Tibial nerve (tissue), 4 donors: ENCODE results near the gene TOP2B. TPM values are rescaled to one million over a fixed set of nuclear protein-coding genes. Genes with fewer than 3 reads are reported as not detected.

Source experiments
- DNase-seq, 2 donors: peaks; one replicate each; pipeline ENCODE4 v3.0.0-alpha.2; 2019; ENCODE audit warnings: low spot score in 2 of 2
- H3K27ac ChIP-seq, 4 donors: fragments of 200-600 bp; sonication (generic) in 3 of 4; one replicate each; pipeline ENCODE4 v1.5.1; 2017 to 2019; ENCODE audit warnings: mild to moderate bottlenecking in 1 of 4
- H3K27me3 ChIP-seq, 2 donors: fragments of 200-600 bp; sonication (generic) in 1 of 2; one replicate each; pipeline versions ENCODE4 v1.5.1 to v1.6.0; 2017 to 2019
- H3K36me3 ChIP-seq, 3 donors: fragments of 200-600 bp; sonication (generic); one replicate each; pipeline ENCODE4 v1.5.1; 2018 to 2019
- H3K4me1 ChIP-seq, 4 donors: fragments of 200-600 bp; sonication (generic) in 3 of 4; one replicate each; pipeline ENCODE4 v1.5.1; 2017 to 2019
- H3K4me3 ChIP-seq, 4 donors: fragments of 200-600 bp; sonication (generic) in 3 of 4; one replicate each; pipeline ENCODE4 v1.5.1; 2017 to 2019; ENCODE audit warnings: mild to moderate bottlenecking in 1 of 4, moderate library complexity in 1 of 4
- H3K9me3 ChIP-seq, 4 donors: fragments of 200-600 bp; sonication (generic) in 3 of 4; one replicate each; pipeline ENCODE4 v1.5.1; 2017 to 2019
- EP300 ChIP-seq, 2 donors: sonication (generic); formaldehyde crosslinking; IDR thresholded peaks; one replicate each; pipeline ENCODE4 v1.6.1; 2017; ENCODE audit warnings: antibody characterized with exemption in 2 of 2, mild to moderate bottlenecking in 1 of 2
- POLR2A ChIP-seq, 2 donors: fragments of 450-650 bp; IDR thresholded peaks; one replicate each; pipeline ENCODE4 v1.6.1; 2017; ENCODE audit warnings: antibody characterized with exemption in 2 of 2, mild to moderate bottlenecking in 2 of 2, moderate library complexity in 2 of 2
- WGBS, 2 donors: methylation state at CpG; one replicate each; pipeline ENCODE4 v1.1.5; 2018; 5-methylcytosine and 5-hydroxymethylcytosine counted together
- total RNA-seq, 4 donors: library from RNA; depleted of rRNA; stranded (reverse); fragments of >200 nt; gene quantifications; one replicate each; pipeline ENCODE4 v1.1.0, GENCODE V29; 2016
- TF ChIP-seq, protein P1 (sequence below), 5 experiments: fragments of 200-600 bp in 3 of 5; fragments of 450-650 bp in 2 of 5; sonication (generic) in 3 of 5; IDR thresholded peaks; one replicate each; pipeline ENCODE4 v1.5.1; 2016 to 2019; ENCODE audit warnings: antibody characterized with exemption in 5 of 5, mild to moderate bottlenecking in 3 of 5, moderate library complexity in 2 of 5

Gene TOP2B
- total RNA-seq, 4 donors from 2014 or later: 85.3 to 121 (median 99.3) TPM

DNA sequence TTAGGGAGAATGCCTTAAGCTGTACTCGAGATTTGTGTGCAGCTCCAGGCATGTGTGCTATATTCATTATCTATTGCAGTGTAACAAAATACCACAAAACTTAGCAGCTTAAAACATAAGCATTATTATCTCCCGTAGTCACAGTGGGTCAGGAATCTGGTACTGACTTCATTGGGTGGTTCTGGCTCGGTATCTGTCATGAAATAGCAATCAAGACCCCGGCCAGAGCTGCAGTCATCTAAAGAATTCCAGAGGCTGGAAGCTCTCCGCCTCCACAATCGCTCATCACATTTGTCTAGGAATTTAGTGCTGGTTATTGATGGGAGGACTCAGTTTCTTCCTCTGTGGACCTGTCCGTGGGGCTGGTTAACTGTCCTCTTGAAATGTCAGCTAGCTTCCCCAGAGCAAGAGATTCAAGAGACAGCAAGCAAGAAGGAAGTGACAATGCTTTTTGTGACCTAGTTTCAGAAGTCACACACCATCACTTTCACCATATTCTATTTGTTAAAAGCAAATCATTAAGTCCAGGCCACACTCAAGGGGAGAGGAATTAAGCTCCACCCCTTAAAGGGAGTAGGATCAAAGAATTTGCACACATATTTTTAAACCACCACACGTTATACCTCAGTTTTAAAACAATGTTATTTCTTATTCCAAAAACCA is 76.1 kb downstream of the TOP2B start:
- Histone ChIP-seq H3K9me3 (no peaks in the 10 kb centered on the region), H3K4me3 (no peak overlapping the region), H3K36me3 (peaks cover 0 to 1% (median 0%) of the 10 kb centered on the region in 3 donors), H3K27ac (no peak overlapping the region), H3K27me3 (no peaks in the 10 kb centered on the region), H3K4me1 (peaks cover 0 to 20% (median 9%) of the 10 kb centered on the region in 4 donors)
- no peak for DNase-seq
- 71 to 74% methylated on average over 8 of the region's 8 CpGs for WGBS, 2 donors
- TF ChIP-seq POLR2A (IDR thresholded peaks at IDR 0.05) (no peak), EP300 (IDR thresholded peaks at IDR 0.05) (no peak)
- TF ChIP-seq, protein P1, sequence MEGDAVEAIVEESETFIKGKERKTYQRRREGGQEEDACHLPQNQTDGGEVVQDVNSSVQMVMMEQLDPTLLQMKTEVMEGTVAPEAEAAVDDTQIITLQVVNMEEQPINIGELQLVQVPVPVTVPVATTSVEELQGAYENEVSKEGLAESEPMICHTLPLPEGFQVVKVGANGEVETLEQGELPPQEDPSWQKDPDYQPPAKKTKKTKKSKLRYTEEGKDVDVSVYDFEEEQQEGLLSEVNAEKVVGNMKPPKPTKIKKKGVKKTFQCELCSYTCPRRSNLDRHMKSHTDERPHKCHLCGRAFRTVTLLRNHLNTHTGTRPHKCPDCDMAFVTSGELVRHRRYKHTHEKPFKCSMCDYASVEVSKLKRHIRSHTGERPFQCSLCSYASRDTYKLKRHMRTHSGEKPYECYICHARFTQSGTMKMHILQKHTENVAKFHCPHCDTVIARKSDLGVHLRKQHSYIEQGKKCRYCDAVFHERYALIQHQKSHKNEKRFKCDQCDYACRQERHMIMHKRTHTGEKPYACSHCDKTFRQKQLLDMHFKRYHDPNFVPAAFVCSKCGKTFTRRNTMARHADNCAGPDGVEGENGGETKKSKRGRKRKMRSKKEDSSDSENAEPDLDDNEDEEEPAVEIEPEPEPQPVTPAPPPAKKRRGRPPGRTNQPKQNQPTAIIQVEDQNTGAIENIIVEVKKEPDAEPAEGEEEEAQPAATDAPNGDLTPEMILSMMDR (IDR thresholded peaks at IDR 0.05): no peak

DNA sequence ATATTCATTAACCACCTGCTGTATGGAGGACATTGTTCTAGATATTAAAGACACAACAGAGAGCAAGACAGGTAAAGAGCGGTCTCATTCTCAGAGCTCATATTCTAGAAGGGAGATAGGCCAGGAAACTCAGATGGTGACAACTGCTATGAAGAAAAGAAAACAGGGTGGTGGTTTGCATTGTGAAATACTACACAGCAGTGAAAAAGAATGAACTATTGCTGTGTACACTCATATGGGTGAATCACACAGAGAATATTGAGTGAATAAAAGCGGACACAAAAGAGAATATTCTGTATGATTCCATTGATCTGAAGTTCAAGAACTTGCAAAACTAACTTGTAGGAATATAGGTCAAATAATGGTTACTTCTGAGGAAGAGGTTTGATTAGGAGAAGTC is 76.7 kb downstream of the TOP2B start:
- Histone ChIP-seq H3K4me1 (peaks cover 0 to 14% (median 6%) of the 10 kb centered on the region in 4 donors), H3K4me3 (no peak overlapping the region), H3K27ac (no peak overlapping the region), H3K9me3 (no peaks in the 10 kb centered on the region), H3K27me3 (no peaks in the 10 kb centered on the region), H3K36me3 (peaks cover 0 to 7% (median 0%) of the 10 kb centered on the region in 3 donors)
- no peak for DNase-seq
- WGBS, 2 donors: 96 to 100% methylated on average over 2 of the region's 2 CpGs
- TF ChIP-seq POLR2A (IDR thresholded peaks at IDR 0.05) (no peak), EP300 (IDR thresholded peaks at IDR 0.05) (no peak)
- TF ChIP-seq, protein P1 (IDR thresholded peaks at IDR 0.05): no peak

DNA sequence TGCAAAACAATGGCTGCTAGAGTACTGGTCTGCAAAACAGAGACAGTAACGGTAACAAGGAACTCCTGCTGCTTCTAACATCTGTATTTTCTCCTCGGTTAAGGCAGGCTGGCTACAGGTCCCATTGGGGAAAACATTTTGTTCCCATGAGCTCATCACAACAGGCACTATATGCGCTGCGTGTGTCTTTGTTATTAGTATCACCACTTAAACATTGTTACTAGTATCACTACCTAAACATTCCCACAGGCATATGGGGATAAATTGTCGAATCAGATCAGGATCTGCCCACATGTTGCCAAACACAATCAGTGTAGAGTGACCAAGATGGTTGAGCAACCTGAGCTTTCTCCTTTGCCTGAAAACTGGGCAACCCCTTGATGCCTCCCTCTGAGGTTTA is 77.2 kb downstream of the TOP2B start:
- WGBS, 2 donors: 79 to 87% methylated on average over 5 of the region's 5 CpGs
- TF ChIP-seq POLR2A (IDR thresholded peaks at IDR 0.05) (no peak), EP300 (IDR thresholded peaks at IDR 0.05) (no peak)
- TF ChIP-seq, protein P1 (IDR thresholded peaks at IDR 0.05): no peak
- H3K4me3 ChIP-seq: no peak overlapping the region
- no peak for DNase-seq
- H3K4me1 ChIP-seq: peaks cover 0 to 9% (median 2%) of the 10 kb centered on the region in 4 donors
- H3K36me3 ChIP-seq: peaks cover 0 to 12% (median 0%) of the 10 kb centered on the region in 3 donors
- no peaks in the 10 kb centered on the region for H3K27me3 ChIP-seq
- H3K9me3 ChIP-seq: no peaks in the 10 kb centered on the region
- no peak overlapping the region for H3K27ac ChIP-seq

DNA sequence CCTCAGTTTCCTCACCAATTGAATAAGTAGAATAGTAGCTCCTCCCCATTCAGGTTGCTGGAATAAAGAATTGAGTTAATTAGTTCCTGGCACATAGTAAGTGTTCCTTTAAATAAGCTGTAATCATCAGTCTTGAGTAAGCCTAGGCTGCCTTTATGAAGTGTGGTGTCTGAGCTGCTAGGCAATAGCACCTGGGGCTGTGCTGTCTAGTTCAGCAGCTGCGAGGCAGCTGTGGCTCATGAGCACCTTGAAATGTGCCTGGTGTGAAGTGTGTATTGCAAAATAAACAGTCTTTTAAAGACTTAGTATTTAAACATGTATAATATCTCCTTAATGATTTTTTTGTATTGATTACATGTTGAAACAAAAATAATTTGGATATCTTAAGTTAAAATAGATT is 77.6 kb downstream of the TOP2B start:
- no peaks in the 10 kb centered on the region for H3K27me3 ChIP-seq
- TF ChIP-seq, protein P1 (IDR thresholded peaks at IDR 0.05): no peak
- TF ChIP-seq EP300 (IDR thresholded peaks at IDR 0.05) (no peak), POLR2A (IDR thresholded peaks at IDR 0.05) (no peak)
- no peak for DNase-seq
- no peak overlapping the region for H3K27ac ChIP-seq
- H3K4me1 ChIP-seq: peaks cover 0 to 5% (median 0%) of the 10 kb centered on the region in 4 donors
- no peaks in the 10 kb centered on the region for H3K9me3 ChIP-seq
- H3K36me3 ChIP-seq: peaks cover 0 to 16% (median 0%) of the 10 kb centered on the region in 3 donors
- no peak overlapping the region for H3K4me3 ChIP-seq
- WGBS, 2 donors: 86 to 94% methylated on average over 1 of the region's 1 CpG

DNA sequence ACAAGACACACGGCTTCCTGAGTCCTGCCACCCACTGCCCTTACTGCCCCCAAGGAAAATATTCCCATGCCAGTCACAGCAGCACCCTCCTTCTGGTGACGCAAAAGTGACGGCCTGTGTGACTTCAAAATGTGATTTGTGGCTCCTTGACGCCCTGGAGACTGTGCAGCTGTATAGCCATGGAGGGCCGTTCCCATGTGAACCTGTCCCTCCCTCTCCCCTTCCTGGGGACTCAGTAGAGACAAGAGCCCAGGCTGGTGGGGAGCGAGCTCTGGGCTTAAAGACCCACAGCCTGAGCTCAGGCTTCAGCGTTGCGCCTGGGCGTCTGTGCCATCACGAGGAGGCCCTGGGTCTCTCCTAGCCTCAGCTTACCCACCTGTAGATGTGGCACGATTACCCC is 78.2 kb downstream of the TOP2B start:
- Histone ChIP-seq H3K4me1 (no peaks in the 10 kb centered on the region), H3K36me3 (peaks cover 0 to 21% (median 0%) of the 10 kb centered on the region in 3 donors), H3K27ac (no peak overlapping the region), H3K27me3 (no peaks in the 10 kb centered on the region), H3K9me3 (no peaks in the 10 kb centered on the region), H3K4me3 (no peak overlapping the region)
- no peak for TF ChIP-seq EP300 (IDR thresholded peaks at IDR 0.05)
- no peak for TF ChIP-seq POLR2A (IDR thresholded peaks at IDR 0.05)
- TF ChIP-seq, protein P1 (IDR thresholded peaks at IDR 0.05): no peak
- DNase-seq: no peak
- WGBS, 2 donors: 89% methylated on average over 11 of the region's 11 CpGs
